Measurements from ENCODE around the gene TSPAN4. TPM values are rescaled to one million over a fixed set of nuclear protein-coding genes. Genes with fewer than 3 reads are reported as not detected.

The TSPAN4 gene
- total and polyA plus RNA-seq, 2 of the 13 experiments (the other 11 are each of a cell fraction or from before 2014, with no cell fraction given) = 31.7 to 68.3 TPM

DNA sequence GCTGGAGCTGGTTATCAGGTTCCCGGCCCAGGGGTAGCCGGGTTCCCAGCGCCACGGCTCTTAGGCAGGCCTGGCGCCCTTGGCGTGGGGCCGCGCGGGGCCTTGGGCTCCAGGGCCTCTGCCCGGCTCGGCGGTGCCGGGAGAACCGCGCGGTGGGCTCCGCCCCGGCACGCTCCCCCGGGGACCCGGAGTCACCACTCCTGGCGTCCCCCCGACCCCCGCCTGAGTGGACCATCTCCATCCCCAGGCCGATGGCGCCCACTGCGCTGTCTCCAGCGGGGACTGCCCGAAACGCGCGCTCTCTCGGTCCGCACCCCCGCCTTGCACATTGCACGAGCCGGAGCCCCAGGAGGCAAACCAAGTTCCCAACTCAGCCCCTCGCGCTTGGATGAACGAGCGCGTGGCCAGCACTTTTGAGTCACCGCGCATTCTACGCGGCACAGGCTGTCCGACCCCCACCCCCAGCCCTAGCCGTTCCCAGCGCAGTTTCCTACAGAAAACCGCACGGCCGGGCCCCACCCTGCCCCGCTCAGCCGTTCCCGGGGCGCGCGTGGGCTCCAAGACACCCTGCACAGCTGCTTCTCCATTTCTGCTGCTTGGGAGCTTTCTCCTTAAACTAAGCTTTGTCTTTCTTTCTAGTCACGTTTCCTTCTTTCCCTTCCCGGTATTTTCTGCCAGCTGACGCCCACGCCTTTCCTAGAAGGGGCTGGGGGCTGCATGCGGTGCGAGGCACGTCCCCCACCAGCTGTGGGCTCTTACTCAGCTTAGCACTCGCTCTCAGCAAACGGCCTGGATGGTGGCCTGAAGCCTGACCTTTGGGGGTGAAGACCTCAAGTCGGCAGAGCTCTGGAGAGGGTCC lies 68.6 kb downstream of the TSPAN4 start (continued):
- TF ChIP-seq, protein P1, sequence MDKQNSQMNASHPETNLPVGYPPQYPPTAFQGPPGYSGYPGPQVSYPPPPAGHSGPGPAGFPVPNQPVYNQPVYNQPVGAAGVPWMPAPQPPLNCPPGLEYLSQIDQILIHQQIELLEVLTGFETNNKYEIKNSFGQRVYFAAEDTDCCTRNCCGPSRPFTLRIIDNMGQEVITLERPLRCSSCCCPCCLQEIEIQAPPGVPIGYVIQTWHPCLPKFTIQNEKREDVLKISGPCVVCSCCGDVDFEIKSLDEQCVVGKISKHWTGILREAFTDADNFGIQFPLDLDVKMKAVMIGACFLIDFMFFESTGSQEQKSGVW (CRISPR knock-in tag; IDR thresholded peaks at IDR 0.05; ENCODE audit: borderline replicate concordance) = 0 out of 2 replicates have a peak, but pooled peaks have one; percentile 7
- TF ChIP-seq NPAS2 (CRISPR knock-in tag; IDR thresholded peaks at IDR 0.05; ENCODE audit: borderline replicate concordance) = no peak
- TF ChIP-seq, protein P2, sequence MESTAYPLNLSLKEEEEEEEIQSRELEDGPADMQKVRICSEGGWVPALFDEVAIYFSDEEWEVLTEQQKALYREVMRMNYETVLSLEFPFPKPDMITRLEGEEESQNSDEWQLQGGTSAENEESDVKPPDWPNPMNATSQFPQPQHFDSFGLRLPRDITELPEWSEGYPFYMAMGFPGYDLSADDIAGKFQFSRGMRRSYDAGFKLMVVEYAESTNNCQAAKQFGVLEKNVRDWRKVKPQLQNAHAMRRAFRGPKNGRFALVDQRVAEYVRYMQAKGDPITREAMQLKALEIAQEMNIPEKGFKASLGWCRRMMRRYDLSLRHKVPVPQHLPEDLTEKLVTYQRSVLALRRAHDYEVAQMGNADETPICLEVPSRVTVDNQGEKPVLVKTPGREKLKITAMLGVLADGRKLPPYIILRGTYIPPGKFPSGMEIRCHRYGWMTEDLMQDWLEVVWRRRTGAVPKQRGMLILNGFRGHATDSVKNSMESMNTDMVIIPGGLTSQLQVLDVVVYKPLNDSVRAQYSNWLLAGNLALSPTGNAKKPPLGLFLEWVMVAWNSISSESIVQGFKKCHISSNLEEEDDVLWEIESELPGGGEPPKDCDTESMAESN (CRISPR knock-in tag; conservative IDR thresholded peaks at IDR 0.05) = no peak
- TF ChIP-seq, protein P3, sequence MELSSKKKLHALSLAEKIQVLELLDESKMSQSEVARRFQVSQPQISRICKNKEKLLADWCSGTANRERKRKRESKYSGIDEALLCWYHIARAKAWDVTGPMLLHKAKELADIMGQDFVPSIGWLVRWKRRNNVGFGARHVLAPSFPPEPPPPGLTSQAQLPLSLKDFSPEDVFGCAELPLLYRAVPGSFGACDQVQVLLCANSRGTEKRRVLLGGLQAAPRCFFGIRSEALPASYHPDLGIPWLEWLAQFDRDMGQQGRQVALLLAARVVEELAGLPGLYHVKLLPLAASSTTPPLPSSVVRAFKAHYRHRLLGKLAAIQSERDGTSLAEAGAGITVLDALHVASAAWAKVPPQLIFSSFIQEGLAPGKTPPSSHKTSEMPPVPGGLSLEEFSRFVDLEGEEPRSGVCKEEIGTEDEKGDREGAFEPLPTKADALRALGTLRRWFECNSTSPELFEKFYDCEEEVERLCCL (CRISPR knock-in tag; IDR thresholded peaks at IDR 0.05; ENCODE audit: borderline replicate concordance) = no peak
- no peak for TF ChIP-seq ZFYVE20 (CRISPR knock-in tag; IDR thresholded peaks at IDR 0.05; ENCODE audit: borderline replicate concordance, low read depth)
- peak; percentile 35; the same call in 1 of the 2 replicates for TF ChIP-seq ZNF33B (CRISPR knock-in tag; IDR thresholded peaks at IDR 0.05)
- 0 out of 2 replicates have a peak, but pooled peaks have one; percentile 17 for TF ChIP-seq MIXL1 (CRISPR knock-in tag; IDR thresholded peaks at IDR 0.05)
- TF ChIP-seq NFKB2 (CRISPR knock-in tag; IDR thresholded peaks at IDR 0.05; ENCODE audit: borderline replicate concordance) = 0 out of 2 replicates have a peak, but pooled peaks have one; percentile 13
- TF ChIP-seq RBM39 (IDR thresholded peaks at IDR 0.05; ENCODE audit: low read depth, low read length, poor library complexity, severe bottlenecking) = peak; percentile 64
- TF ChIP-seq, protein P4, sequence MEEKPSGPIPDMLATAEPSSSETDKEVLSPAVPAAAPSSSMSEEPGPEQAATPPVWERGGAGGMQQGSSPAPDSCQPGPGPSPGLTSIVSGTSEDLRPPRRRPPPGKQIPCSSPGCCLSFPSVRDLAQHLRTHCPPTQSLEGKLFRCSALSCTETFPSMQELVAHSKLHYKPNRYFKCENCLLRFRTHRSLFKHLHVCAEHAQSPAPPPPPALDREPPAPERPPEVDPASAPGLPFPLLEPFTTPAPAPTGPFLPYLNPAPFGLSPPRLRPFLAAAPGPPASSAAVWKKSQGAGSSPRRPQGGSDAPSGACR (CRISPR knock-in tag; IDR thresholded peaks at IDR 0.05) = no peak
- 0 out of 2 replicates have a peak, but pooled peaks have one; percentile 2 for TF ChIP-seq ZNF446 (CRISPR knock-in tag; IDR thresholded peaks at IDR 0.05)
- peak; percentile 45; the same call in 1 of the 2 replicates for TF ChIP-seq ZNF430 (CRISPR knock-in tag; IDR thresholded peaks at IDR 0.05)
- 0 out of 2 replicates have a peak, but pooled peaks have one; percentile 47 for TF ChIP-seq PCBP1 (IDR thresholded peaks at IDR 0.05; ENCODE audit: borderline replicate concordance, low read depth, low read length)
- TF ChIP-seq, protein P5, sequence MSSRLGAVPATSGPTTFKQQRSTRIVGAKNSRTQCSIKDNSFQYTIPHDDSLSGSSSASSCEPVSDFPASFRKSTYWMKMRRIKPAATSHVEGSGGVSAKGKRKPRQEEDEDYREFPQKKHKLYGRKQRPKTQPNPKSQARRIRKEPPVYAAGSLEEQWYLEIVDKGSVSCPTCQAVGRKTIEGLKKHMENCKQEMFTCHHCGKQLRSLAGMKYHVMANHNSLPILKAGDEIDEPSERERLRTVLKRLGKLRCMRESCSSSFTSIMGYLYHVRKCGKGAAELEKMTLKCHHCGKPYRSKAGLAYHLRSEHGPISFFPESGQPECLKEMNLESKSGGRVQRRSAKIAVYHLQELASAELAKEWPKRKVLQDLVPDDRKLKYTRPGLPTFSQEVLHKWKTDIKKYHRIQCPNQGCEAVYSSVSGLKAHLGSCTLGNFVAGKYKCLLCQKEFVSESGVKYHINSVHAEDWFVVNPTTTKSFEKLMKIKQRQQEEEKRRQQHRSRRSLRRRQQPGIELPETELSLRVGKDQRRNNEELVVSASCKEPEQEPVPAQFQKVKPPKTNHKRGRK (CRISPR knock-in tag; IDR thresholded peaks at IDR 0.05) = no peak
- TF ChIP-seq, protein P6, sequence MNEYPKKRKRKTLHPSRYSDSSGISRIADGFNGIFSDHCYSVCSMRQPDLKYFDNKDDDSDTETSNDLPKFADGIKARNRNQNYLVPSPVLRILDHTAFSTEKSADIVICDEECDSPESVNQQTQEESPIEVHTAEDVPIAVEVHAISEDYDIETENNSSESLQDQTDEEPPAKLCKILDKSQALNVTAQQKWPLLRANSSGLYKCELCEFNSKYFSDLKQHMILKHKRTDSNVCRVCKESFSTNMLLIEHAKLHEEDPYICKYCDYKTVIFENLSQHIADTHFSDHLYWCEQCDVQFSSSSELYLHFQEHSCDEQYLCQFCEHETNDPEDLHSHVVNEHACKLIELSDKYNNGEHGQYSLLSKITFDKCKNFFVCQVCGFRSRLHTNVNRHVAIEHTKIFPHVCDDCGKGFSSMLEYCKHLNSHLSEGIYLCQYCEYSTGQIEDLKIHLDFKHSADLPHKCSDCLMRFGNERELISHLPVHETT (CRISPR knock-in tag; conservative IDR thresholded peaks at IDR 0.05) = peak; percentile 27
- TF ChIP-seq NCOA5 (CRISPR knock-in tag; IDR thresholded peaks at IDR 0.05) = no peak
- no peak for TF ChIP-seq PHF5A (CRISPR knock-in tag; IDR thresholded peaks at IDR 0.05; ENCODE audit: low read depth, unreplicated experiment)
- TF ChIP-seq NBN (conservative IDR thresholded peaks at IDR 0.05) = no peak
- no peak for TF ChIP-seq CBX2 (IDR thresholded peaks at IDR 0.05; ENCODE audit: low read depth, low read length)
- TF ChIP-seq CBX2 (CRISPR knock-in tag; IDR thresholded peaks at IDR 0.05; ENCODE audit: low read depth) = no peak
